Measurements from ENCODE around the gene NECTIN1.

DNA sequence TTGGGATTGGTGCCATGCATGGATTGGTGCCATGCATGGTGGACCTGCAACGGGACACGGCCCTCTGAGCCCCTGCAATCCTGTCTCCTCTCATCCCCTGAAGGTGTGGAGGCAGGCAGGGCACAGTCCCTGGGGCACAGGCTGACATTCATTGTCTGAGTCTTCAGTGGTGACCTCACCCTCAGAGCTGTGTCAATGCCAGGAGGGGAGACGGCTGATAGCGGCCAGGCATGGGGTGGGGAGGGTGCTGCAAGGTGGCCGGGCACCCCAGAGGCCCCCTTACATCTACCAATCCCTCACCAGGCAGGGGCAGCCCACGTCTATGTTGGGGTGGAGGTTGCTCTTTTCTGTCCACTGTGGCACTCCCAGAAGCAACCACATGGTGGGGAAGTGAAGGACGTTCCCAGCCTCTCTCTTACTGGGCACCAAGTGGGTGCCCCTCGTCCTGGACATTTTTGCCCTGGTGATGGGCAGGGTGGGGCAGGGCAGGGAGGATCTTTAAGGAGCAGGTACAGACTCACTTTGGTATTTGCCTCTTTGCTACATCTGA lies 47.6 kb downstream of the NECTIN1 start:
- TF ChIP-seq CREB5 (CRISPR knock-in tag; IDR thresholded peaks at IDR 0.05; ENCODE audit: low read depth), result no peak
- TF ChIP-seq TOX (CRISPR knock-in tag; IDR thresholded peaks at IDR 0.05; ENCODE audit: borderline replicate concordance), result no peak

All from SK-N-SH treated with all-trans-retinoic acid at 6 μM for 48 hours (cell line).